ENCODE results near the gene ARHGAP30.
"Not testable (repeated sequence)": the region's sequence is repeated elsewhere in the genome, so short reads cannot be mapped to it uniquely, and the experiment has no call there.

Gene ARHGAP30

GRCh38 chr1:161073474-161074121 is 3.9 kb upstream of the ARHGAP30 start:
- in situ Hi-C loops (cut with MboI; ENCODE audit: low sequenced_read_pairs): no loop called here

GRCh38 chr1:161072751-161073449 is 3.2 kb upstream of the ARHGAP30 start:
- in situ Hi-C loops (cut with MboI; ENCODE audit: low sequenced_read_pairs): no loop called here

DNA sequence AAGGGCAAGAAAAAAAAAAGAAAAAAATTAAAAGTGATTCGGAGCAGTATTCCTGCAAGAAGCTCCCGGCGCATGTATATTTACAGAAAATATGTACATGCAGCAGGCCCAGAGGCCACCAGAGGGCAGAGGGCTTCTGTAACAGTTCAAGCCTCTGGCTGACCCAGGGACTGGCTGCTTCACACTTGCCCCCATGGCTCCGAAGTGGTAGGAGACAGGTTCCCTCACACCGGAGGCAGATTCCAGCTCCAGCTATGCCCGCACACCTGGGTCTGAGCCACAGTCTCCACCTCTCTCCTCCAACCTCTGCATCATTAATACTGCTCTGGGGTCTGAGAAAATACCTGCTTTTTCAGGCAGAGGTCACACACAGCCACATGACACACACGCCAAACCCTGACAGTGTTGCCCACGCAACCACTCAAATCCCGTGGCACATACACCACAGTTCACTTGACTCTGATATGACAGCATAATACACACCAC is 2.2 kb upstream of the ARHGAP30 start:
- in situ Hi-C loops (cut with MboI; ENCODE audit: low sequenced_read_pairs): no loop called here

- in situ Hi-C loops (cut with MboI; ENCODE audit: low sequenced_read_pairs): no loop called here
Measured at GRCh38 chr1:161070761-161071160, 1.1 kb upstream of the ARHGAP30 start.

DNA sequence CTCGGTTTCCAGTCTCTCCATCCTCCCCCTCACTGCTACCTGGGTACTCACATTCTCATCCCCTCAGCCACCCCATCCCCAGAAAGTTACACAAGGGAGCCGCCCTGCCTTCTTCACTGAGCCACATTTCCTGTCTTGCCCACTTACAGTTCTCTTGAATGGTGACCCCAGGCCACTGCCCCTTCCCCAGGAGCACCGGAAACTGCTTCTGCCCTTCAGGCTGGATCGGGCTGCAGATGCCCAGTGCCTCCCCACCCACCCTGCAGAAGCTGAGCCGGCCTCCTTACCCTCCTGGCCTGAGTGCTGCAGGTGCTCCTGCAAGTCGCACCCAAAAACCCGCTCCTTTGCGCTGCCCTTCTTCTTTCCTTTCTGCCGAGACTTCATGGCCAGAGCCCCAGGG is 450 bp downstream of the ARHGAP30 start:
- in situ Hi-C loops (cut with MboI; ENCODE audit: low sequenced_read_pairs): no loop called here

DNA sequence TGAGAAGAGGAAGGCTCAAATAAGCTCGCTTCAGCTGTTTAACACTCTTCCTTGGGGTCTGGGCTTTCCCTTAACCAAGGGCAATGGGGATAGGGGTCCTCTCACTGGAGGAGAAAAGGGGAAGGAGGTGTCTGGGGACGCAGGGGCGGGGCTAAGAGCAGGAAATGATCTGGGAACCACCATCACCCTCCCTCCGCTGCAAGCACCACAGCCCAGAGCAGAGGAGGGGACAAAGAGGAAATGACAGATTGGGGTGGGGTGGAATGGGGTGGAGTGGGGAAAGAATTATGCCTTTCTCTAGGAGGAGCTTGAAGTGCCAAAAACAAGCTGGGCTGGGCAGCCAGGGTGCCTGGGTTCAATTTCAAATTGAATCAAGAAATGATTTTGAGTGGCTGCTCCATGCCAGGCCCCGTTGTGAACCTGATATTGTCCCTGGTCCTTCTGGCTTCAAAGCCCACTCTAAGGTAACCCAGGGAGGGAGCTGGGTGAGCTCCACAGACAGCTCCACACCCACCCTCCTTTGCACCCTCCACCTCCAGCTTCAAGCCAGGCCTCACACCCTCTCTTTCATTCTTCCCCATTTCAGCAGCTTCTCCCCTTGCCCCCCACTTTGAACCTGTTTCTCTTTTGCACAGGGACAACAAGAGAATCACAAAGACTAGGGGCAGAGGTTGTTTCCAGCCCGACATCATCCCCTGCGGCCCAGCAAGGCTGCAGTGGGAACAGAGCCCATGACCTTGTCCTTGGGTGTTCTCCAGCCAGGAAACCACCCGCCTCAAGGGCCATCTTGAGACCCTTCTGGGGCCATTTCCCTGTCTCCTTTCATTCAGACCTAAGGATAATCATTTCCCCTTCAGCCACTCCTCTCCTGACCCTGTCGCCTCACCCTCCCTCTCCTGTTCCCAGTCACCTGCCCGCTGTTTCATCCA is 1.1 kb downstream of the ARHGAP30 start:
- in situ Hi-C loops (cut with MboI; ENCODE audit: low sequenced_read_pairs): no loop called here

GRCh38 chr1:161066694-161067093 is 3.0 kb downstream of the ARHGAP30 start:
- in situ Hi-C loops (cut with MboI; ENCODE audit: low sequenced_read_pairs): no loop called here

GRCh38 chr1:161065681-161066080 is 4.0 kb downstream of the ARHGAP30 start:
- in situ Hi-C loops (cut with MboI; ENCODE audit: low sequenced_read_pairs): not testable (repeated sequence)

GRCh38 chr1:161063936-161064335 is 5.8 kb downstream of the ARHGAP30 start:
- in situ Hi-C loops (cut with MboI; ENCODE audit: low sequenced_read_pairs): not testable (repeated sequence)

DNA sequence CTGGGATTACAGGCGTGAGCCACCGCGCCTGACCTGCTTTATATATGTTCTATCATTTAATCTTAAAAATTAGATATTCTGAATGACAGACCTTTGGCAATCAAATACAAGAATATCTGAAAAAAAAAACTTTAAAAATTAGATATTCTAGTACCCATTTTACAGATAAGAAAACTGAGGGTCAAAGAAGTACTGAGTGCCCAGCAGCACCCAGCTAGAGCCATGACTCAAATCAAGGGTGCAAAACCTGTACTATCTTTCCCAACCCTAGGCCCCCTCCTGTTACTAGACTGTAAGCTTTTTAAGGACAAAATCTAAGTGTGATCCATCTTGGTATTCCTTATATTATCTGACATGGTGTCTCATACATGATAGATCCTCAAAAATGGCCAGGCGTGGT is 8.3 kb downstream of the ARHGAP30 start:
- in situ Hi-C loops (cut with MboI; ENCODE audit: low sequenced_read_pairs): no loop called here

DNA sequence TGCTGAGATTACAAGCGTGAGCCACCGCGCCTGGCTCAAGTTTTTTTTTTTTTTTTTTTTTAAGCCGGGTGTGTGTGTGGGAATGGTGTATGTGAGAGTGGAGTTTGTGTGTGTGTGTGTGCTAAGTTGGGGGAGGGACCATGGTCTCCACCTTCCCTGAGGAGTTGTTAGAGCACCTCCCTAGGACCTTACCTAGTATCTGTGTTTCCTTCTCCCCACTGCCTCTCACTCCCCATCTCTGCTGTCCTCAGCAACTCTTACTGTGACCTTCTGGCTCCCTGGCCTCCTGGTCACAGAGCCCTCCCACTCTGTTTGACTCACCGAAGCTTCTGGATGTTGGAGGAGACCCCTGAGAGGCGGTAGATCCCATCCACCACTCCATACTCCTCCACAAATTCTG is 10.4 kb downstream of the ARHGAP30 start:
- in situ Hi-C loops (cut with MboI; ENCODE audit: low sequenced_read_pairs): no loop called here

GRCh38 chr1:161054805-161055204 is 14.9 kb downstream of the ARHGAP30 start:
- in situ Hi-C loops (cut with MboI; ENCODE audit: low sequenced_read_pairs): no loop called here

DNA sequence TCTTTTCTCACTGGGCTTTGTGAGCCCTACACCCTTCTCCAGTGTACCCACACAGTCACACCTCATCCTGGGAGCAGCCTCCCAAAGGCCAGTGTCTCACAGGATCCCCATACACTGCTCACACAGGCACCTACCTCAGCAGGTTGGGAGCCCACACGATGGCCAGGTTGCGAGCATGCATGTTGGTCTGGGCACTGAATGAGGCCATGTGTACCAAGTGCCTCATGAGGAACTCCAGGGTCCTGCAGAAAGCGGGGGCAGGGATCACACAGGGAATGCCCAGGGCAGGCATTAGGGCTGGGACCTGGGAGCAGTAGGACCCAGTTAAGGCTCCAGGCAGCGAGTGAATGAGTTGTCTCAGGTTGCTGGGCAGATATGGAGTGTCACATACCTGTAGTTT is 15.5 kb downstream of the ARHGAP30 start:
- in situ Hi-C loops (cut with MboI; ENCODE audit: low sequenced_read_pairs): no loop called here

DNA sequence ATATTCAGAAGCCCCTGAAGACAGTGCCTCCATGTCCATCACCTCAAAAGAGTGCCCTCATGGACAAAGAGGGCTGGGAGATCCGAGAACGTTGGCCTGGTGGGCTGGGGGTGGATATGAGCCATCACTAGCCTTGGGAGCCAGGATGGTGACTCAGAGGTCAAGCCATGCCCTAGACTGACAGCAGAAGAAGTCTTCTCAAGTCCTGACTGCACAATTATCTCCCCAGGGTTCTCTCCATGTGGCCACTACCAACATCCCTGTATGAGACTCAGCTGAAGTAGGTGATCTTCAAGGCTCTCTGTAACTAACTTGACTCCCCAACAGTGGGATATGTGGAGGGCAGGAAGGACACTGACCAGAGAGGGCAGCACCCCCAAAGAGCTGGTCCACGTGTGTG is 16.8 kb downstream of the ARHGAP30 start:
- in situ Hi-C loops (cut with MboI; ENCODE audit: low sequenced_read_pairs): no loop called here

DNA sequence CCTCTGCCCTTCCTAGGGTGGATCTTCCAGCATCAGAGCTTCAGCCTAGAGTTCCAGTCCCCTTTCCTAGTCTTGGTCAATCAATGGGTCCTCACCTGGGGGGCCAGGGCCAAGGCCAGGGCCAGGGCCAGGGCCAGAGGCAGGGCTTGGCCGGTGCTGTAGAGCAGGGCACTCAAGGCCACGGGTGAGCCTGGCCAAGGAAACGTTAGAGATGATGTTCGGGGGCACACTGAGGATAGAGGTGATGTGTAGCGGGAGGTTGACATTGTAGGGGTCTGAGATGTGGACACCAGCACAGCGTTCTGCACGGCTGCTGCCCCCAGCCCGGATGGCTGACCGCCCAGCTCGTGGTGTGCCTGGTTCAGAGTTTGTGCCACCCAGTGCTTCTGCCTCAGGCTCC is 18.5 kb downstream of the ARHGAP30 start:
- in situ Hi-C loops (cut with MboI; ENCODE audit: low sequenced_read_pairs): no loop called here

GRCh38 chr1:161048949-161049722 is 20.6 kb downstream of the ARHGAP30 start:
- in situ Hi-C loops (cut with MboI; ENCODE audit: low sequenced_read_pairs): no loop called here

- in situ Hi-C loops (cut with MboI; ENCODE audit: low sequenced_read_pairs): no loop called here
Measured at GRCh38 chr1:161047436-161048420, 22.0 kb downstream of the ARHGAP30 start.

DNA sequence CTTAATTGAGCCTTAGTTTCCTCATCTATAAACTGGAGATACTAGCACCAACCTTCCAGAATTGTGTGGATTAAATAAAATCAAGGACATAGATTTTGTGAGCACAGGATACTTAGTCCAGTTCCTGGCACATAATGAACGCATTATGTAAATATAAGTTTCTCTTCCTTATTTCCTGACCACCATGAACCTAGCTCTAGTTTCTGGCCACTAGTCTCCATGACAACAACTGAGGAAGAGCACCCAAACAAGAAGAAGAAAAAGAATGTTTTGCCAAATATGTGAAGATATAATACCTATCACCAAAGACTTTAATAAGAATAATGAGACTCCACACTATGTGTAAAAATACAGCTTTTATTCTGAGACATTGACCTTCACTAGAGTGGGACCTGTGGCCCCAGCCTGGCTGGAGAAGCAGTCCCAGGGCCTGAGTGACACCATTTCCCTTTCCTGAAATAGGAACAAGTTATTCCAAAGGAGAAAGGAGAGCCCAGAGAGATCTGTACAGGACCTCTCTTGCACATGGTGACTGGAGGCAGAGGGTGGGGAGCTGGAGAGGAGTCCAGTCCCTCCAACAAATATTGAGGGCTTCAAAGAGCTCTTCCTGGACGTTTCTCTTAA is 23.0 kb downstream of the ARHGAP30 start:
- in situ Hi-C loops (cut with MboI; ENCODE audit: low sequenced_read_pairs): no loop called here

Measured in HL-60/S4 treated with phorbol 12-myristate 13-acetate at 8.2 ng/mL for 4 days and 3 days (cell line).